Dermis microvascular lymphatic vessel endothelial cell (primary cell): Measurements from ENCODE around the gene COL2A1. TPM values are rescaled to one million over a fixed set of nuclear protein-coding genes. Genes with fewer than 3 reads are reported as not detected.

Experiments used
- DNase-seq, 2 donors: peaks; one replicate each; pipeline versions ENCODE4 v3.0.0 to v3.0.0-alpha.2; 2010; ENCODE audit warnings: low read depth in 2 of 2
- total RNA-seq: library from RNA; depleted of rRNA; stranded (reverse); fragments of >200 nt; gene quantifications from 2 replicates; pipeline ENCODE4 v1.2.1, GENCODE V29; 2014

COL2A1 gene
- total RNA-seq, 1 donor from 2014 or later: not detected

DNA sequence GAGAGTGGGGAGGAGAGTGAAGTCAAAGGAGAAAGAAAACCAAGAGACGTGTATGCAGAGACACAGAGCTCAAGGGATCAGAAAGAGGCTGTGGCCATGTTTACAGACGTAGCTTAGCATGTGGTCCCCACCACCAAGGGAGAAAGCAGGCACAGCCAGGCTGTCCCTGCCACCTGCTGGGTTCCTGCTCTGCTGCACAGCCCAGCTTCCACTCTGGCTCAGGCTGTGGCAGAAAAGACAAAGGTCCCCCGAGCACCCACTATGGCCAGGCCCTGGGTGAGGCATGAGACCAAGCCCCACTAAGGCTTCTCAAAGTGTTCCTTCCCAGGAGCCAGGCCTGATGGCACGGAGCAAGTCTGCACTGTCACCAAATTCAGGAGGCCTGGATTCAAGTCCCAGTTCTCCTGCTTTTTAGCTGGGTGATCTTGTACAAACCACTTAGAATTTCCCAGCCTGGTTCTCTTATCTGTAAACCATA is 25.9 kb upstream of the COL2A1 start:
- DNase-seq: no peak

GRCh38 chr12:48029491-48030172 is 25.4 kb upstream of the COL2A1 start:
- DNase-seq: no peak

DNA sequence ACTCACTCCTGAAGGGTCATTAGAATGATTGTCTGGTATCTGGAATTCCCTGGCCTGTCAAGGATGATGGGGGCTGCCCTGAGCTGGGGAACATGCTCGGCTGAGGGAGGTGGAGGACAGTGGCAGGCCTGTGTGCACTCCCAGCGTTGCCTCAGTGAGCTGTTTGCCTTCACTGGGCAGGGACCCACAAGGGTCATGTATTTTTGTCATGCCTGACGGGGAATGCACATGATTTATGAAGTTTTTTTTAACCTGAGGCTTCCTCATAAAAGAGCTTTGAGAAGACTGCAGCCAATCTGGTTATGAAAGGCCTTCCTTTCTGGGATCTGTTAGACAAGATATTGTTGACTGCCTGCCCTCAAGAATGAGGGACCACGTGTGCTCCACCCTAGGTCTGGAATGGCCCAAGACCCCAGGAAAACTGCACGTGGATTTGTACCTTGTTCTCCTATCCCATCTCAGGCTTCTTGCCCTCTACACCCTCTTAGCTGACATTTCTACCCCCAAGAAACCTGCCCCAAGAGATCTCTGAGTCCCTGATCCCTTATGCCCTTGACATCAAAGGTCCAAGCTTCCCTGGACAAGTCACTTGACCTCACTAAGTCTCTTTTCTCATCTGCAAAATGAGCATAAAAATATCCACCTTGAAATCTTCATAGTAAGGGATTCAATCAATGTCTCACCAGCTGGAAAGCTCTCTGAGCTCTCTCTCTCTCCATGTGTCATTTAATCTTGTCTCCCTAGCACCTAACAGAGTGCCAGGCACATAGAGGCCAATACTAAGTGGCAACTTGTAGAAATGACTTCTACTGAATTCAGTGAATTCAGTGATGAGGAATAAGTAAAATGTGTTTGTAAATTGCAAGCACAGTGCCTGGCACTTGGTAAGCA is 24.5 kb upstream of the COL2A1 start:
- no peak for DNase-seq

DNA sequence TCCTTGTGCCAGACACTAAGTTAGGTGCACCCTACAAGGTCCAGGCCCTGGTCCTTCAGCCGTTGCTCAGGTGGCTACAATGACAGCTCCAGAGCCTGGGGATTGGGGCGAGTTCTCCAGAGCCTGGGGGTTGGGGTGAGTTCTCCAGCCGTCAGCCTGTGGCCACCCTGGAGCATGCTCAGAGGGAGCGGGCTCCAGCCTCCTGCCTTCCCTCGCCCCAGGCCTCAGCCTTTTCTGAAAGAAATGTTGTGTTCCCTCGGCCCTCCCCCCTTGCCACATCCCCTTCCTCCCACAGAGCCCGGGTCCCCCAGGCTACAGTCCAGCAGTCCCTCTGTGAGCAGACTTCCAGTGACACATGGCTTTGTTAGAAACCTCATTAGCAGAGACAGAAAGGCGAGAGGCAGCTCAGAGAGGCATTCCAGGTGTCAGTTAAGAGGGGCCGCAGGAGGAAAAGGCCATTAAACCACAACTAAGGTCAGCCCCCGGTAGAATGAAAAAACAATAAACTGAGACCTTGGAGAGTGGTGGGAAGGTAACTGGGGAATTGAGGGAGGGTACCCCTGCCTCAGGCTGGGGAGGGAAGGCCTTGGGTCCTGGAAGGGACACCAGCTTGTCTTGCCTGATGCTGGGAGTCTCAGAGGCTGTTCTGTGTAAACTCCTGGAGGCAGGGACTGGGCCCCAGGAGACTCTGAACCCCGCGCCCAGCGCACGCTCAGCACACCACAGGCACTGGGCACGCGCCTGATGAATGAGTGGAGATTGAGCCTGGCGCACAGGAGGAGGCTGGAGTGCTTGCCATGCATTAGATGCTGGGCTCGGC is 23.1 kb upstream of the COL2A1 start:
- no peak for DNase-seq

GRCh38 chr12:48026060-48026827 is 22.0 kb upstream of the COL2A1 start:
- DNase-seq: no peak

DNA sequence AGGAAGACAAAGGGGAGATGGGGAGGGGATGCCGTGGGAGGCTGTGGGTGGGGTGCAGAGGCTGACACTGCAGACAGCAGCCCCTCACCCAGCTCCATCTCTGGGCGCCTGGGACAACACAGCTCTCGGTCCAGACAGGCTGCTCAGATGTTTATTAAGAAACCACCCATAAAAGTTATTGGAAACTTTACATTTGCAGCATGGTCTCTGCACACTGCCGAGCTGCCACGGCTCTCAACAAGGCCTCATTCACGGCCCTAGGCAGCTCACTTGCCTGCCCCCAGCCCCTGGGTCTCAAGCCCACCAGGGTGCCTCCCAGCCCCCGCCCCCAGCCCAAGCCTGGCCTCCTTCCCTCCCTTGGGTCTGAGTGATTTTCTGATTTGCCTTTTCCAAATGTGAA is 21.0 kb upstream of the COL2A1 start:
- DNase-seq: no peak

- no peak for DNase-seq
Measured at GRCh38 chr12:48024735-48025134, 20.5 kb upstream of the COL2A1 start.

DNA sequence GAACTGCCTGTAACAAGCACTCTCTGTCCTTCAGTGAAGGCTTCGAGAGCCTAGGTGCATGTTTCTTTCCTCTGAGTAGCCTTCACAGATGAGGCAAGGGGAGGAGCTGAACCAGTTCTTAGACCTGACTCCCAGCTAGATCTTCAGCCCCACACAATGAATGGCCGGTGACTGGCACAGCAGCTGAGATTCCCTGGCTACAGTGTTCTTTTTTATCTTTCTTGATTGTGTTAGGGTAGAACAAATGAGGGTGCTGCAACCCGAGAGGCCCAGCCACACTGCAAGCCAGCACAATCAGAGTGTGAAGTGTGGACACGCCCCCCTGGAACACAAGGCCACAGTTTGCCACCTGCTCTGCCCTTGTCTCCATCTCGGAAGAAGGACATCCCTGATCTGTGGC is 19.1 kb upstream of the COL2A1 start:
- DNase-seq: no peak

GRCh38 chr12:48022676-48023385 is 18.6 kb upstream of the COL2A1 start:
- DNase-seq: no peak

DNA sequence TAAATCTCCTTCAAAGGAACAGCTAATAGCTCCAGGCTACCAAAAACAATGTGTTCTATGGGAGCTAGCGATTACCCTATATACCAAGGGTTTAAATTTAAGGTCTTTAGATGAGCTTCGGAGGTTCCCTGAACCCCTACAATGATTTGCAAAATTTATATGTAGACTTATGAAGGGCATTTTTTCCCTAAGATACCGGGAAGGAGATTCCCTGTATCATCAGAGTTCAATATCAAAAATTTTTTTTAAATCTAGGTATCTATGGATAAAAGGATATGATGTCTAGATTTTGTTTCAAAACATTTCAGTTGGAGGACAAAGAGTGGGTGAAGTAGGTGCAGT is 17.9 kb upstream of the COL2A1 start:
- DNase-seq: no peak

GRCh38 chr12:48021485-48022179 is 17.4 kb upstream of the COL2A1 start:
- no peak for DNase-seq

- no peak for DNase-seq
Measured at GRCh38 chr12:48019639-48020265, 15.5 kb upstream of the COL2A1 start.

GRCh38 chr12:48018618-48018995 is 14.3 kb upstream of the COL2A1 start:
- DNase-seq: no peak

- no peak for DNase-seq
Measured at GRCh38 chr12:48017921-48018617, 13.8 kb upstream of the COL2A1 start.

GRCh38 chr12:48017496-48017895 is 13.2 kb upstream of the COL2A1 start:
- DNase-seq: no peak

DNA sequence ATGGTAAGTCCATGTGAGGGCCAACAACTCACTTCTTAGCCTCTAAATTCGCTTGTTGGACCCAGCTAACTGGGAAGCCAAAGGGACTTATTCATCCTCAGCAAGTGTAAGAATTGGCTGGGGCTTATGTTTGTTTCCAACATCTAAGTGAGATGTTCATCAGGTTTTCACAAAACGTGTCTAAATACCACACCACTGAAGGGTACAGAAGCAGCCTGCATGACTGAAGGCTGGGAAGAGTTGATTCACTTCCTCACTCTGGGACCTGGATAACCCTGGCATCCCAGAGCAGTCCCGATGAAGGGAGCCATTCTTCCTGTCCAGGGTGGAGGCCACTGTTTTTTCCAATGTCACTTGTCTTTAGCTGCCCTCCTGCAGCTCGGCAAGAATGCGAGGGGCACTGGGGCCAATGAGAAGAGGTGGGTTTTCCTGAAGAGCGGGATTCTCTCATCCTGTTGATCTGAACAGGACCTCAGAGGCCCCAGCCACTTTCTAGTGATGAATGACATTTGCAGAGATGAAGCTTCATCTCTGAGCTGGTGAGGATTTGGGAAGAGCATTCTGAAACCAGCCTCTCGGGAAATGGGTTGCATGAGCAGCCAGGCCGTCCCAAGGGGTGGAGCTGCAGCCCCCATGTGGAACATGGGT is 12.2 kb upstream of the COL2A1 start:
- DNase-seq: no peak

DNA sequence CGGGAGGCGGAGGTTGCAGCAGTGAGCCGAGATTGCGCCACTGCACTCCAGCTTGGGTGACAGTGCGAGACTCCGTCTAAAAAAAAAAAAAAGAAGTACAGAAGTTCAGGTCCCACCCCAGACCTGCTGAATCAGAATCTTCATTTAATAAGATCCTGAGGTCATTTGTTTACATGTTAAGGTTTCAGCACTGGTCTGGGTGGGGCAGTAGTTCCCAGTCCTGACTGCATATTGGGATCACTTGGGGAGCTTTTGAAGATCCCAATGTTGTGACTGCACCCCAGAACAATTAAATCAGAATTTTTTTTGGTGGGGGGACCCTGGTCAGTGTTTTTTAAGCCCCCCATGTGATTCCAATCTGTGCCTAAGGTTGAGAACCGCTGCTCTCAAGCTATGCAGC is 11.7 kb upstream of the COL2A1 start:
- DNase-seq: no peak

DNA sequence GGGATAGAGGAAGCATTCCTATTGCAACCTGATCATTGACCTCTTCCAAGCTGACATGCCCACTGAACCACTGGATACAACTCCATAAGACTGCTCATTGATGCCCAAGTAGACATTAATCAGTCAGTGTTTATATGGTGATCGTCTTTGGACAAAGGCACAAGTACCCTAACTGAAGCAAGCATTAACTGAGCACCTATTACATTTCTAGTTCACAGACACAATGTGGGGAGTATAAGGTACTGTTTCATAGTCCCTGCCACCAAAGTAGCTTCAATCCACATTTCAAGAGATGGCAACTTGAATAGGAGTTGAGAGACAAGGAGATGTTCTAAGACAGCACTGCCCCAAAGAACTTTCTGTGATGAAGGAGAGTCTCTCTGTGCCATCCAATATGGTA is 10.9 kb upstream of the COL2A1 start:
- DNase-seq: no peak
